ENCODE results near the gene VKORC1L1. TPM values are rescaled to one million over a fixed set of nuclear protein-coding genes. Genes with fewer than 3 reads are reported as not detected.

Gene VKORC1L1
- total RNA-seq, 2 donors from 2014 or later, result 18.2 to 24.0 TPM

DNA sequence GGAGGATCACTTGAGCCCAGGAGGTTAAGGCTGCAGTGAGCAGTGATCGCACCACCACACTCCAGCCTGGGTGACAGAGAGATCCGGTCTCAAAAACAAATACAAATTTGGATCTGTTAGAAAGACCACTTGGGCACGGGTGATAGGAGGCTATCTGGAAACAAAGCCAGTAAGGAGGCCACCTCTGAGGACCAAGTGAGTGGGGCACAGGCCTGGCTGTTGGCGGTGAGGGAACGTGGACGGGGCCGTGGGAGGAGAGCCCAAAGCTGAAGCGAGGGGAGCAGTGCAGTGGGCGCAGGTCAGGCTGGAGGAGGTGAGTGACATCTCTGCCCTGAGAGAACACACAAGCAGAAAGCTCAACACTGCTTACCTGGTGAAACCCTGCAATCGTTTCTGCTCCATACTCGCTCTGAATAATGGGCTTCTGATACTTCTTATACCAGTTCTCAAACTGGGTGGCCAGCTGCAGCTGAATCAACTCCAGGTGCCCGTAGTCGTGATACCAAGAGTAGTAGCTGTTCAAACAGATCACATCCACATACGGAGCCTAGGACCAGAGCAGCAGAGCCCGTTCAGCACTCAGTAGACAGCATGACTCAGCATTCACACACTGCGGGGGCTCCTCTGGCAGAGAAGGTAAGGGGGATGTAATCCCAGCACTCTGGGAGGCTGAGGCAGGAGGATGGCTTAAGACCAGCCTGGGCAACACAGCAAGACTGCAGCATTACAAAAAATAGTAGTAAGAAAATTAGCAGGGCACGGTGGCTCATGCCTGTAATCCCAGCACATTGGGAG lies 94.7 kb downstream of the VKORC1L1 start:
- no peak for ATAC-seq
- Mint-ChIP-seq H3K4me1 (ENCODE audit: low read depth in 2 of 2) (no peaks in the 10 kb centered on the region), H3K27ac (no peak overlapping the region)

GRCh38 chr7:65968256-65969185 lies 95.6 kb downstream of the VKORC1L1 start:
- no peak for ATAC-seq
- peaks cover 7% of the 10 kb centered on the region for H3K36me3 Mint-ChIP-seq
- no peaks in the 10 kb centered on the region for H3K27me3 Mint-ChIP-seq
- H3K4me3 Mint-ChIP-seq, result no peak overlapping the region
- H3K4me1 Mint-ChIP-seq (ENCODE audit: low read depth in 2 of 2), result no peaks in the 10 kb centered on the region
- no peaks in the 10 kb centered on the region for H3K9me3 Mint-ChIP-seq
- no peak overlapping the region for H3K27ac Mint-ChIP-seq
- no peak for DNase-seq (ENCODE audit: low spot score)

More for the DNA sequence above, 94.7 kb downstream of the VKORC1L1 start:
- H3K4me3 Mint-ChIP-seq, result no peak overlapping the region
- no peak for DNase-seq (ENCODE audit: low spot score)
- no peaks in the 10 kb centered on the region for H3K9me3 Mint-ChIP-seq
- H3K27me3 Mint-ChIP-seq, result no peaks in the 10 kb centered on the region
- peaks cover 14% of the 10 kb centered on the region for H3K36me3 Mint-ChIP-seq

GRCh38 chr7:65971021-65971420 lies 98.1 kb downstream of the VKORC1L1 start:
- Mint-ChIP-seq H3K9me3 (no peaks in the 10 kb centered on the region), H3K27me3 (no peaks in the 10 kb centered on the region), H3K4me1 (ENCODE audit: low read depth in 2 of 2) (no peaks in the 10 kb centered on the region), H3K27ac (no peak overlapping the region), H3K36me3 (no peaks in the 10 kb centered on the region), H3K4me3 (no peak overlapping the region)
- DNase-seq (ENCODE audit: low spot score), result no peak
- ATAC-seq, result no peak

DNA sequence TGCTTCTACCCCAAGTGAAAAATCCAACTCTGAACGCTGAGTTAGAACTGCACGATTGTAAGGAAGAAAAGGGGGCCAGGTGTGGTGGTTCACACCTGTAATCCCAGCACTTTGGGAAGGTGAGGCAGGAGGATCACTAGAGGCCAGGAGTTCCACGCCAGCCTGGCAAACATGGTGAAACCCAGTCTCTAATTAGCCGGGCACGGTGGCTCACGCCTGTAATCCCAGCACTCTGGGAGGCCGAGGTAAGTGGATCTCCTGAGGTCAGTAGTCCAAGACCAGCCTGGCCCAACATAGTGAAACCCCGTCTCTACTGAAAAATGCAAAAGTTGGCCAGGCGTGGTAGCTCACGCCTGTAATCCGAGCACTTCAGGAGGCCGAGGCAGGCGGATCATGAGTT lies 100.1 kb downstream of the VKORC1L1 start:
- DNase-seq (ENCODE audit: low spot score), result no peak
- Mint-ChIP-seq H3K4me1 (ENCODE audit: low read depth in 2 of 2) (no peaks in the 10 kb centered on the region), H3K27ac (peak overlapping the region in 1 of 2 donors; percentile 67), H3K4me3 (no peak overlapping the region), H3K36me3 (no peaks in the 10 kb centered on the region), H3K27me3 (no peaks in the 10 kb centered on the region), H3K9me3 (no peaks in the 10 kb centered on the region)
- ATAC-seq, result no peak

GRCh38 chr7:65974191-65974801 lies 101.4 kb downstream of the VKORC1L1 start:
- Mint-ChIP-seq H3K27me3 (no peaks in the 10 kb centered on the region), H3K27ac (no peak overlapping the region), H3K9me3 (no peaks in the 10 kb centered on the region), H3K36me3 (no peaks in the 10 kb centered on the region), H3K4me1 (ENCODE audit: low read depth in 2 of 2) (peaks cover 0 to 3% of the 10 kb centered on the region in 2 donors), H3K4me3 (no peak overlapping the region)
- ATAC-seq (no peak), DNase-seq (ENCODE audit: low spot score) (no peak)

DNA sequence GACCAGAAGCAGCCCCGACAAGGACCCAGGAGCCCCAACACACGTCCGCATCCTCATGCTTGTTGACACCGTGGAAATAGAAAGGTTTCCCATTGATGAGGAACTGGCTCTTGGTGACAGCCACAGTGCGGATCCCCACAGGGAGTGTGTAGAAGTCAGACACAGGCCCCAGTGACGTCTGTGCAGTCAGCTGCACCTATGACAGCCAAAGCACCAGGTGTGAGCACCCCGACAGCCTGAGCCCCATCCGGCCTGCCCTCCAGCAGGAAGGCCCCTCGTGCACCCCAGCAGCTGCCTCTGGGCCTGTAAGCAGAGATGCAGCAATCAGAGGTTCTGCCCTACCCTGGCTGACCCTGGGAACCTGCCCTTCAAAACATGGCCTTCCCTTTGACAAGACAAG lies 102.0 kb downstream of the VKORC1L1 start:
- ATAC-seq, result no peak
- Mint-ChIP-seq H3K27me3 (no peaks in the 10 kb centered on the region), H3K36me3 (no peaks in the 10 kb centered on the region), H3K4me1 (ENCODE audit: low read depth in 2 of 2) (peaks cover 0 to 3% of the 10 kb centered on the region in 2 donors), H3K9me3 (no peaks in the 10 kb centered on the region), H3K4me3 (no peak overlapping the region), H3K27ac (no peak overlapping the region)
- no peak for DNase-seq (ENCODE audit: low spot score)

DNA sequence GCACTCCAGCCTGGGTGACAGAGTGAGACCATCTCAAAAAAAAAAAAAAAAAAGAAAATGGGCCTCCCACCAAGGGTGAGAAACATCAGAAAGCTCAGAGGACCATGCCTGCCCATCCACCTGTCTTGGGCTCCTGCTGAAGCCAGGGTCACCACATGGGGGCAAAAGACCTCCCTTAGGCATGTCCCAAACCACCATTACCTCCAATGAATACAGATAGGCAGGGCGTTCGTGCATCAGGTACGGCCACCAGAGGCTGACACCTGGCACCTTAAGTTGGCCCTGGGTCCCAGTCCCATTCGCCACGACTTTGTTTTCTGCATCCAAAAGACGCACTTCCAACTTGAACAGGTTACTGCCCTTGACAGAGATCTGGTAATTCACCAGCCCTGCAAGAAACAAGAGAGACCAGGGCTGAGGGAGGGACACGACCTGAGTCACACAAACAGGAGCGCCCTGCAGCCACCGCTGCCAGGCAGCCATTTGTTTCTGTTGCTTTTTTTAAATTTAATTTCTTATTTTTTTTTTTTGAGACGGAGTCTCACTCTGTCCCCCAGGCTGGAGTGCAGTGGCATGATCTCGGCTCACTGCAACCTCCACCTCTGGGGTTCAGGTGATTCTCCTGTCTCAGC lies 103.1 kb downstream of the VKORC1L1 start:
- Mint-ChIP-seq H3K4me3 (no peak overlapping the region), H3K4me1 (ENCODE audit: low read depth in 2 of 2) (peaks cover 6 to 9% of the 10 kb centered on the region in 2 donors), H3K27me3 (no peaks in the 10 kb centered on the region), H3K36me3 (no peaks in the 10 kb centered on the region), H3K9me3 (no peaks in the 10 kb centered on the region), H3K27ac (no peak overlapping the region)
- no peak for ATAC-seq
- no peak for DNase-seq (ENCODE audit: low spot score)

DNA sequence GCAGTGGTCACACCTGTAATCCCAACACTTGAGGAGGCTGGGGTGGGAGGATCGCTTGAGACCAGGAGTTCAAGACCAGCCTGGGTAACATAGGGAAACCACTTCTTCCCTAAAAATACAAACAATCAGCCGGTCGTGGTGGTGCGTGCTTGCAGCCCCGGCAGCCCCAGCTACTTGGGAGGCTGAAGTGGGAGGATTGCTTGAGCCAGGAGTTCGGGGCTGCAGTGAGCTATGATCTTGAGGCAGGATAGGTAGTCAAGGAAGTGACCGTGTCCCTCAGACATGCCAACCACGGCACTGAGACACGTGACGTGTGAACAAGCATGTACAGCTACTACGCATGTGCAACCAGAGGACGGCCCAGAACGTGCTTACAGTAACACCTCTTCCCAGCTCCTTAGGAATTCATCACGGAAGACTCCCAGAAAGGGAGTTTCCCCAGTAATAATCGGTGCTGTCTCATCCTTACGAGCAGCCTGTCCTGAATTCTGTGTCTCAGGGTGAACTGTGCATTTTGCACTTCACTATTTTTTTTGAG lies 103.9 kb downstream of the VKORC1L1 start:
- Mint-ChIP-seq H3K27me3 (no peaks in the 10 kb centered on the region), H3K27ac (no peak overlapping the region), H3K36me3 (no peaks in the 10 kb centered on the region), H3K9me3 (no peaks in the 10 kb centered on the region), H3K4me3 (no peak overlapping the region), H3K4me1 (ENCODE audit: low read depth in 2 of 2) (peaks cover 6 to 10% of the 10 kb centered on the region in 2 donors)
- no peak for DNase-seq (ENCODE audit: low spot score)
- ATAC-seq, result no peak

DNA sequence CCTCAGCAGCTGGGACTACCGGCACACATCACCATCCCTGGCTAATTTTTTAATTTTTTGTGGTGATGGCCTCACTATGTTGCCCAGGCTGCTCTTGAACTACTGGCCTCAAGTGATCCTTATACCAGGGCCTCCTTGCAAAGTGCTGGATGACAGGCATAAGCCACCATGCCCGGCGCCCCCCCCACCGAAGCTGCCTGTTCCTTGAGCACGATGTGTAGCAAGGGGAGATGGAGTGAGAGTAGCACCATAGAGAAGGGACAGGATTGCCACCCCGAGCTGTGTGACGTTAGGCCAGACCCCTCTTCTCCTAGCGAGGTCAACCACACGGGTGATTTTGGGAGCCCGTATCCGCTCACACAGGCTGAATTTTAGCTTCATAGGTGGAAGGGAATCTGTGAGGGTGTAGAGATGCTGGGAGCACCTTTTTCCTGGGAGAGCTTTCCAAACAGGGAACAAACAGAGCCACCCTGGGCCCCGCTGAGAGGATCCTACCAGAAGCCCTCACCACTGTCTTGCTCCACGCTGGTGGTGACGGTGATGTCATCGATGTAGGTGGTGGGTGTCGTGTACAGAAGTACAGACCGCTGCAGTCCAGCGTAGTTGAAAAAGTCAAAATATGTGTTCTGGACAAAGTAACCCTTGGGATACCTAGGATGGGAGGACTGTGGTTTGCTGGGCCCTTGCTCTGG lies 106.2 kb downstream of the VKORC1L1 start:
- Mint-ChIP-seq H3K4me1 (ENCODE audit: low read depth in 2 of 2) (peaks cover 6 to 10% of the 10 kb centered on the region in 2 donors), H3K4me3 (no peak overlapping the region), H3K9me3 (no peaks in the 10 kb centered on the region), H3K36me3 (no peaks in the 10 kb centered on the region), H3K27me3 (no peaks in the 10 kb centered on the region), H3K27ac (peak overlapping the region in 1 of 2 donors; percentile 33)
- DNase-seq (ENCODE audit: low spot score) (no peak), ATAC-seq (no peak)

- Mint-ChIP-seq H3K27ac (peak overlapping the region; percentile 75 to 86), H3K27me3 (no peaks in the 10 kb centered on the region), H3K4me1 (ENCODE audit: low read depth in 2 of 2) (peaks cover 6 to 10% of the 10 kb centered on the region in 2 donors)
Observed at GRCh38 chr7:65979583-65980477, 107.0 kb downstream of the VKORC1L1 start.

DNA sequence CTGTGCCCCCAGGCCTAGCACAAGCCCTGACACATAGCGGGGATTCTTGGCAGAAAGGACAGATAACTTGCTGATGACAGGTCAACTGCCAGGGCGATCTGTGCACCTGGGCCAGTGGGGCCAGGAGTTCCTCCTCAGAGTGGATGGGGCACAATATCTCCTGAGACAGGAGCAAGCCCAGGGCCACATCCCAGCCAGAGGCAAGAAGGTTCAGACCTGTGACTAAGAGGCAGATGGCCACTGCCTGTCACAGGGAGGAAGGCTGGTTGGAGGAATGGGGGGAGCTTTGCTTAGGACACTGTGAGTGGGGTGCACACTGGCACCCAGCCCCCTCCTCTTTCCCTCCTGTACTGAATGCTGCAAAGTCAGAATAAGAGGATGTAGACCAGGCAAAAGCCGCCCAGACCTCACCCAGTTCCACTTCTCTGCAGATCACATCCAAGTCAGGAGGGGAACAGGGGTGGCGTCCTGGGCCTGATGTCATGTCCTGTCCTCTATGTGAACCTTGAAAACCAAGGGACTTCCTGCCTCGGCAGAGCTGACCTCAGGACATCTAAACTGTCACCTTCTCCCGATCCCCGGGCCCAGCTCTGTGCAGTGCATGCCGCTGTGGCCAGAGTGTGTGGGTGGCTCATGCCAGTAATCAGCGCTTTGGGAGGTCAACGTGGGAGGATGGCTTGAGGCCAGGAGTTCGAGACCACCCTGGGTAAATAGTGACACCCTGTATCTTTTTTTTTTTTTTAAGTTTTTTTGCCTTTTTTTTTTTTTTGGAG lies 107.8 kb downstream of the VKORC1L1 start:
- Mint-ChIP-seq H3K36me3 (no peaks in the 10 kb centered on the region), H3K27ac (peak overlapping the region; percentile 75 to 86), H3K4me3 (peak overlapping the region; percentile 80), H3K4me1 (ENCODE audit: low read depth in 2 of 2) (peaks cover 6 to 10% of the 10 kb centered on the region in 2 donors), H3K27me3 (no peaks in the 10 kb centered on the region), H3K9me3 (no peaks in the 10 kb centered on the region)
- ATAC-seq (peak; percentile 86 to 91), DNase-seq (ENCODE audit: low spot score) (peak; percentile 82)

More at GRCh38 chr7:65979583-65980477, 107.0 kb downstream of the VKORC1L1 start:
- Mint-ChIP-seq H3K36me3 (no peaks in the 10 kb centered on the region), H3K4me3 (peak overlapping the region; percentile 80), H3K9me3 (no peaks in the 10 kb centered on the region)
- DNase-seq (ENCODE audit: low spot score), result no peak
- no peak for ATAC-seq

All from natural killer cell treated with Interleukin-12 subunit alpha and Interleukin-12 subunit beta and Interleukin-15 and Interleukin-18, amount 100 ng/mL, for 72 hours (primary cell).